ENCODE results near the gene FARSA.
"Not testable (repeated sequence)": the region's sequence is repeated elsewhere in the genome, so short reads cannot be mapped to it uniquely, and the experiment has no call there.

The FARSA gene

DNA sequence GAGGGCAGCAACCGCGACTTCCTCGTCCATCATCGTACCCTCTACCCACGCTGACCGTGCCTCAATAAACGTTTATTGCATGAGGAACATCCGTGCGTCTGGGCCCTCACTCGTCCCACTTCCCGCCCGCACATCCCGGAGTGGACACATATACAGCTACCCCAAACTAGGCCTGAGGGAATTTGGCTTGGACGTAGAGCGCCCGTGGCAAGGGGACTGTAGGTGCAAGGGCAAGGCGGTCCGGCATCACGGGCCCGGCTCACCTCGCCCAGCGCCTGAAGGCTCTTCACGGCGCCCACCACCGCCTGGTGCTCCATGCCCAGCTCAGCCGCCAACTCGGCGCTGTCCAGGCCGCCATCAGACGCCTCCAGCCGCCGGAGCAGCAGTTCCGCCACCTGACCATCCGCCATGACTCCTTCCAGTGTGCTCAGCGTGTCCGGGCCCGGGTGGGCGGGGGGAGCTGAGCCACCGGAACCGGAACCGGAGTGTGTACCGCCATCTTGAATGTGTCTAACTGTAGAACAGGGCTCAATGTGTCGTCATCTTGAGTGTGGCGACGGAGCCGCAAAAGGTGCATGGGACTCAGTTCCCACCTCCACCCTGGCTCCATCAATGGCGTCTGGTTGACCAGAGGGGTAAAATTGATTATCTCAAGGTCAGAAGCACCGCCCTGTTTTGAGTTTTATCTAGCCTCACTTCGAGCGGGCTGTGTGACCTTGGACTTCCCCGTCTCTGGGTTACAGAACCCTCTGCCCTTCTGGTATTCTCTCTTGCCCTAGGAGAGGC is at the start of gene FARSA:
FARSA (minus strand) TSS at position 425 of the 786 bp plus-strand sequence; CDS start at position 410, 15 bp downstream.
- peak within 1 kb of the TSS; percentile 79 for H3K9ac ChIP-seq (ENCODE audit: low read length)
- no peaks in the 10 kb centered on the region for H3K9me3 ChIP-seq (ENCODE audit: control insufficient read depth, low read length)
- H3K4me3 ChIP-seq (ENCODE audit: low read length), result peak within 1 kb of the TSS; percentile 98
- no peaks in the 10 kb centered on the region for H3K27me3 ChIP-seq (ENCODE audit: control insufficient read depth, insufficient read depth, low read length)
- H3K4me1 ChIP-seq (ENCODE audit: control insufficient read depth, insufficient read depth, low read length), result peaks cover 16% of the 10 kb centered on the region
- peaks cover 7% of the 10 kb centered on the region for H3K36me3 ChIP-seq (ENCODE audit: control insufficient read depth, insufficient read depth, low read length)

DNA sequence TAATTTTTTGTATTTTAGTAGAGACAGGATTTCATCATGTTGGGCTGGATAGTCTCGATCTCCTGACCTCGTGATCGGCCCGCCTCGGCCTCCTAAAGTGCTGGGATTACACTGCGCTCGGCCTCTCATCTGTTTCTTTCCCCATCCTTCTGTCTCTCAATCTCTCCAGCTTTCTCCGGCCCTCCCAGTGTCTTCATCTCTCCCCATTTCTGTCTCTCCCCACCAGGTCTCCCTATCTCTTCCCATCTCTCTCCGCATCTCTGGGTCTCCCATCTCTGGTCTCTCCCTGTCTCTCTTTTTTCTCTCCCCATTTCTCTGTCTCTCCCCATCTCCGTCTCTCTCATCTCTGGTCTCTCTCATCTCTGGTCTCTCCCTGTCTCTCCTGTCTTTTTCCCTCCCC is 49.6 kb upstream of the FARSA start:
- Histone ChIP-seq H3K4me3 (ENCODE audit: low read length) (no peak overlapping the region), H3K9ac (ENCODE audit: low read length) (peak overlapping the region; percentile 39)

DNA sequence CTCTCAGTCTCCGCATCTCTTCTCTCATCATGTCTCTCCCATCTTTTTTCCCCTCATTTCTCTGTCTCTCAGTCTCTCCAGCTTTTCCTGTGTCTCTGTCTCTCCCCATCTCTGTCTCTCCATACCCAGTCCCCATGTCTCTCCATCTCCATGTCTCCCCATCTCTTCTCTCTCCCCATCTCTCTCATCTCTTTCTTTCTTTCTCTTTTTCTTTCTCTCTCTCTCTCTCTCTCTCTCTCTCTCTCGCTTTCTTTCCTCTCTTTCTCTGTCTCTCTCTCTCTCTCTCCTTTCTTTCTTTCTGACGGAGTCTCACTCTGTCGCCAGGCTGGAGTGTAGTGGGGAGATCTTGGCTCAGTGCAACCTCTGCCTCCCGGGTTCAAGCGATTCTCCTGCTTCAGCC is 49.1 kb upstream of the FARSA start:
- Histone ChIP-seq H3K9ac (ENCODE audit: low read length) (no peak overlapping the region), H3K27me3 (ENCODE audit: control insufficient read depth, insufficient read depth, low read length) (peaks cover 11% of the 10 kb centered on the region), H3K9me3 (ENCODE audit: control insufficient read depth, low read length) (no peaks in the 10 kb centered on the region), H3K36me3 (ENCODE audit: control insufficient read depth, insufficient read depth, low read length) (no peaks in the 10 kb centered on the region), H3K4me3 (ENCODE audit: low read length) (no peak overlapping the region), H3K4me1 (ENCODE audit: control insufficient read depth, insufficient read depth, low read length) (peaks cover 34% of the 10 kb centered on the region)

More for the DNA sequence above, 49.6 kb upstream of the FARSA start:
- Histone ChIP-seq H3K9me3 (ENCODE audit: control insufficient read depth, low read length) (no peaks in the 10 kb centered on the region), H3K36me3 (ENCODE audit: control insufficient read depth, insufficient read depth, low read length) (no peaks in the 10 kb centered on the region), H3K27me3 (ENCODE audit: control insufficient read depth, insufficient read depth, low read length) (peaks cover 11% of the 10 kb centered on the region), H3K4me1 (ENCODE audit: control insufficient read depth, insufficient read depth, low read length) (peaks cover 34% of the 10 kb centered on the region)

DNA sequence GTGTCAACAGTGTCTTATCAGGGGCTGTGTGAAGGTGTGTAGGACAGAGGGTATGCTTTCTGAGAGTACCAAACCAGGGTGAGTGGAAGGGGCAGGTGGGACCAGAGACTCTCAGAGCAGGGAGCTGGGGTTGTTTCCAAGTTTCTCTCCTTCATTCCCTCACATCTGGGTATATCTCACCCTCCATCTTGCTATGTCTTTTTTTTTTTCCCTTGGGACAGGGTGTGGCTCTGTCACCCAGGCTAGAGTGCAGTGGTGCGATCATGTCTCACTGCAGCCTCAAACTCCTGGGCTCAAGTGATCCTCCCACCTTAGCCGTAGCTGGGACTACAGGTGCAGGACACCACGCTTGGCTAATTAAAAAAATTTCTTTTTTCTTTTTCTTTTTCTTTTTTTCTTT is 46.5 kb upstream of the FARSA start:
- Histone ChIP-seq H3K9me3 (ENCODE audit: control insufficient read depth, low read length) (no peaks in the 10 kb centered on the region), H3K4me3 (ENCODE audit: low read length) (no peak overlapping the region), H3K36me3 (ENCODE audit: control insufficient read depth, insufficient read depth, low read length) (no peaks in the 10 kb centered on the region), H3K27me3 (ENCODE audit: control insufficient read depth, insufficient read depth, low read length) (peaks cover 6% of the 10 kb centered on the region), H3K9ac (ENCODE audit: low read length) (no peak overlapping the region), H3K4me1 (ENCODE audit: control insufficient read depth, insufficient read depth, low read length) (peaks cover 22% of the 10 kb centered on the region)

DNA sequence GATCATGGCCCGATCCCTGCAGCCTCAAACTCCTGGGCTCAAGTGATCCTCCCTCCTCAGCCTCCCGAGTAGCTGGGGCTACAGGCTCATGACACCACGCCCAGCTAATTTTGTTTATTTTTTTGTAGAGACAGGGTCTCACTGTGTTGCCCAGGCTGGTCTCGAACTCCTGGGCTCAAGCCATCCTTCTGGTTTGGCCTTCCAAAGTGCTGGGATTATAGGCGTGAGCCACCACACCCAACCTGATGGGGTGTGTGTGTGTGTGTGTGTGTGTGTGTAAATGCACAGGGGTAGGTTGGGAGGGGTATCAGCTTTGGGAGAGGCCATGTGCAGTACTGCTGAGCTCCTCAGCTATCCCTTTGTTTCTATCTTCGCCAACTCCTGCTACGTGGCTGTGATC is 42.6 kb upstream of the FARSA start:
- H3K9ac ChIP-seq (ENCODE audit: low read length); H3K27me3 ChIP-seq (ENCODE audit: control insufficient read depth, insufficient read depth, low read length); H3K4me1 ChIP-seq (ENCODE audit: control insufficient read depth, insufficient read depth, low read length); H3K9me3 ChIP-seq (ENCODE audit: control insufficient read depth, low read length); H3K4me3 ChIP-seq (ENCODE audit: low read length); H3K36me3 ChIP-seq (ENCODE audit: control insufficient read depth, insufficient read depth, low read length): not testable (repeated sequence)

DNA sequence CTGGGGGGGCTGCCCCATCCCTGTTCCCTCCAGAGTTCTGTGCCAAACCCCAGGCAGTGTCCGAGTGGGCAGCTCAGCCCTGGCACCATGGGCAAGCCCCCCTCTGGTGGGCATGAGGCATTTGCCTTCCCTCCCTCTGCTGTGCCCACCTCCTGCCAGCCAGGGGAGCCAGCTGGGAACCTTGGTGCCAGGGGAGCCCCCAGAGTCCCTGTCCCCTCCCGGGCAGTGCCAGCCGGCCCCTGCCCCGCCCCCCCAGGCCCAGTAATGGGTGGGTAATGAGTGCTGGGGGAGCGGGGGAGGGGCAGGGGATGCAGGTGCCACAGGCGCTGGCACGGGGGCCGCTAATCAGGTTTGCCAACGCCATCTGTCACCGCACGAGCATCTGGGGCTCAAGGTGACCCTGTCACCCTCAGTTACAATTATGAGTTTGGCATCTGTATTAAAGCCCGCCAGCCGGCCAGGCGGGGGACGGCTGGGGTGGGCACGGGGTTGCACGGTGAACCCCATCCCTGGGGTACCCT is 41.8 kb upstream of the FARSA start:
- H3K27me3 ChIP-seq (ENCODE audit: control insufficient read depth, insufficient read depth, low read length), result no peaks in the 10 kb centered on the region
- H3K9me3 ChIP-seq (ENCODE audit: control insufficient read depth, low read length), result no peaks in the 10 kb centered on the region
- no peaks in the 10 kb centered on the region for H3K4me1 ChIP-seq (ENCODE audit: control insufficient read depth, insufficient read depth, low read length)
- H3K9ac ChIP-seq (ENCODE audit: low read length), result no peak overlapping the region
- no peak overlapping the region for H3K4me3 ChIP-seq (ENCODE audit: low read length)
- H3K36me3 ChIP-seq (ENCODE audit: control insufficient read depth, insufficient read depth, low read length), result no peaks in the 10 kb centered on the region

DNA sequence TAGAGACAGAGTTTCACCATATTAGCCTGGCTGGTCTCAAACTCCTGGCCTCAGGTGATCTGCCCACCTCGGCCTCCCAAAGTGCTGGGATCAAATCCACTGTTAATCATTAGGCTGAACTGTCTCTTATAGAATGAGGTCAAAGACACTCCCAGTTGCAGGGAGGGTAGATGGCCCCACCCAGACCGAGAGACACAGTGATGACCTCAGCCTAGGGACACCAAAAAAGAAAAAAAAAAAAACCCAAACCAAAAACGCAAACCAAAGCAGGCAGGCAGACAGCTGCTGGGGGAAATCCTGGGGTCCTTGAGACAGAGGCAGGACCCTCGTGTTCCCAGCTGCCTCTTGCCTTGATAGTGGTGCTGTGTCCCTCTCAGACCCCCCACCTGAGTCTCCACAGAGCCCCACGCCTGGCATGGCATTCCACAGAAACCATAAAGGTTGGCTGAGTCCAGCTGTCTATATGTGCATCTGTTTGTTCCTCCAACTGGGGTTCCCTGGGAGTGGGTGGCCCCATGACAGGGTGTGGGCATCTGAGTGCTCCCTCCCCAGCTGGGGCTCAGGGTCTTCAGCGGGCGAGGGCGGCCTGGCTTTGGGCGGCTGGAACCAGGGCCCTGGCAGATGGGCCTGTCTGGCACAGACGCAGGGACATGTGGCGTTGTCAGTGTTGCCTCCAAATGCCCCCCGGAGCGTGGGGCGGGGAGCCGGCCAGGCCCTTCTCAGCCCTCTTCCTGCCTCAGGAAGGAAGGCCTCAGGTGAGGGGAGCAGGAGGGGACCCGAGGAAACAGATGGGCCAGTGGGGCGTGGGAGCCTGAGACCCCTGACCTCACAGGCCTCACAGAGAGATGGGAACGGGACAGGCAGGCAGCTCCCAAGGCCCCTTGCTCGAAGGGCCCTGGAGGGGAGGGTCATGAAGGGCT is 41.0 kb upstream of the FARSA start:
- Histone ChIP-seq H3K9ac (ENCODE audit: low read length) (no peak overlapping the region), H3K4me1 (ENCODE audit: control insufficient read depth, insufficient read depth, low read length) (no peaks in the 10 kb centered on the region), H3K4me3 (ENCODE audit: low read length) (no peak overlapping the region), H3K9me3 (ENCODE audit: control insufficient read depth, low read length) (no peaks in the 10 kb centered on the region), H3K27me3 (ENCODE audit: control insufficient read depth, insufficient read depth, low read length) (no peaks in the 10 kb centered on the region), H3K36me3 (ENCODE audit: control insufficient read depth, insufficient read depth, low read length) (no peaks in the 10 kb centered on the region)

DNA sequence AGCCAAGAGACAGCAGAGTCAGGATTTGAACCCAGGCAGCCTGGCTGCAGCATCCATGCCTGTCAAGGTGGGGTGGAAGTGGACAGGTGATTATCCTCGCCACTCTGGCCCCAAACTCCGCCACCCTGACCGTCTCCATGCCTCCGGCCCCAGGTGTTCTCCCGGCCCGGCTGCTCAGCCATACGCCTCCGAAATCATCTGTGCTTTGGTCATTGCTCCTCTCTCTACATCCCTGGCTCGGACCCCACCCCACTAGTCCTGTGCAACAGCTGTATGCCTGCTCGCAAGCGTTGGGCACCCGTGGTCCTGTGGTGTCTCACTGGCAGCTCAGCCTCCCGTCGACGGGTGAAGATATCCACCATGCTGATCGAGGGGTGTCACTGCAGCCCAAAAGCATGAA is 39.7 kb upstream of the FARSA start:
- Histone ChIP-seq H3K4me3 (ENCODE audit: low read length) (no peak overlapping the region), H3K9me3 (ENCODE audit: control insufficient read depth, low read length) (no peaks in the 10 kb centered on the region), H3K36me3 (ENCODE audit: control insufficient read depth, insufficient read depth, low read length) (no peaks in the 10 kb centered on the region), H3K4me1 (ENCODE audit: control insufficient read depth, insufficient read depth, low read length) (no peaks in the 10 kb centered on the region), H3K27me3 (ENCODE audit: control insufficient read depth, insufficient read depth, low read length) (no peaks in the 10 kb centered on the region), H3K9ac (ENCODE audit: low read length) (no peak overlapping the region)

DNA sequence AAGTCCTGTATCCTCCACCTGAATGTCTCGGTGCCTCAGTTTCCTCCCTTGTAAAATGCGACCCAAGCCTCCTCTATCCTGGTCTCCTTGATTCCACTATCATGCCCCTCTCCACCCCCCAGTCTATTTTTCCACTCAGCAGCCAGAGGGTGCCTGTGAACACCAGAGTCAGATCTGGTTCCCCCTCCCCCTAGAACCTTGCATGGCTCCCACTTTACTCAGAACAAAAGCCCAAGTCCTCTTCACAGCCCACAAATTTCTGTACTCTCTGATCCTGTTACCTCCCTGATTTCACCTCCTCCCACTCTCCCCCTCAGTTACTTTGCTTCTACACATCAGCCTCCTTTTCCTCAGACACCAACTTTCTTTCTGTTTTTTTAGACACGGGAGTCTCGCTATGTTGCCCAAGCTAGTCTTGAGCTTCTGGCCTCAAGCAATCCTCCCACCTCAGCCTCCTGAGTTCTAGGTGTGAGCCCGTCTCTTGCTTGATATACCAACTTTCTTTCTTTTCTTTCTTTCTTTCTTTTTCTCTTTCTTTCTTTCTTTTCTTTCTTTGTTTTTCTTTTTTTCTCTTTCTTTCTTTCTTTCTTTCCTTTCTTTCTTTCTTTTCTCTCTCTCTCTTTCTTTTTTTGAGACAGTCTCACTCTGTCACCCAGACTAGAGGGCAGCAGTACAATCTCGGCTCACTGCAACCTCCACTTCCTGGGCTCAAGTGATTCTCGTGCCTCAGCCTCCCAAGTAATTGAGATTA is 36.7 kb upstream of the FARSA start:
- H3K4me1 ChIP-seq (ENCODE audit: control insufficient read depth, insufficient read depth, low read length), result no peaks in the 10 kb centered on the region
- H3K36me3 ChIP-seq (ENCODE audit: control insufficient read depth, insufficient read depth, low read length), result no peaks in the 10 kb centered on the region
- no peaks in the 10 kb centered on the region for H3K27me3 ChIP-seq (ENCODE audit: control insufficient read depth, insufficient read depth, low read length)
- H3K4me3 ChIP-seq (ENCODE audit: low read length), result no peak overlapping the region
- H3K9me3 ChIP-seq (ENCODE audit: control insufficient read depth, low read length), result no peaks in the 10 kb centered on the region
- H3K9ac ChIP-seq (ENCODE audit: low read length), result no peak overlapping the region

DNA sequence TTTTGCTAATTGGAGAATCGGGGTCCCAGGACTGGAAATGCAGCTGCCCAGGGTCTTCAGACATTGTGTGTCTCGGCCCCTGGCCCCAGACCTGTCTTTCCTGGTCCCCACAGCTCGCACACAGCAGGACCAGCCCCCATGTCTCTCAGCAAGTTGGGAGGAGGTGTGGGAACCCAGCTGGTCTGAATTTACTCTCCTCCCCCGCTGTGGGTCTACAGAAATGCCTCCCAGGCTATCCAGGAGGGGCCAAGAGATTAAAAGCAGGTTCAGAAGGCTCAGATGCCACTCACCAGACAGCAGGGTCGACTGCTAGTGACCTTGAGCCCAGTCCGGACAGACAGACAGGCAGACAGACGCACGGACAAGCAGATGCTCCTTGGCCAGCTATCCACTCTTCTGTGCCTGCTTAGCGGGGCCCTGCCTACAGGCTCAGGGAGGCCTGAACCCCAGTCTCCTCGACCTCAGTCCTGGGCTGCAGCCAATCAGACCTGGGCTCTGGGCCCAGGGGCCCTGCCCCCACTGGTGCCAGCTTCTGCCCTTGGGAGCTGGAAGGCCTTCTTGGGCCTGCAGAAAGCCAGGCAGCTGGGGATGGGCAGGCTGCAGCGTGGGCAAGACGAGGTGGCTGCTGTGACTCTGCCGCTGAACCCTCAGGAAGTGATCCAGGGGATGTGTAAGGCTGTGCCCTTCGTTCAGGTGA is 35.9 kb upstream of the FARSA start, which contains the start of gene DAND5:
DAND5 (plus strand) TSS at position 285 of the 697 bp plus-strand sequence; CDS start at position 370, 85 bp downstream.
- Histone ChIP-seq H3K27me3 (ENCODE audit: control insufficient read depth, insufficient read depth, low read length) (no peaks in the 10 kb centered on the region), H3K9ac (ENCODE audit: low read length) (no peak within 1 kb of the TSS), H3K4me1 (ENCODE audit: control insufficient read depth, insufficient read depth, low read length) (no peaks in the 10 kb centered on the region), H3K4me3 (ENCODE audit: low read length) (no peak within 1 kb of the TSS), H3K9me3 (ENCODE audit: control insufficient read depth, low read length) (no peaks in the 10 kb centered on the region), H3K36me3 (ENCODE audit: control insufficient read depth, insufficient read depth, low read length) (no peaks in the 10 kb centered on the region)

DNA sequence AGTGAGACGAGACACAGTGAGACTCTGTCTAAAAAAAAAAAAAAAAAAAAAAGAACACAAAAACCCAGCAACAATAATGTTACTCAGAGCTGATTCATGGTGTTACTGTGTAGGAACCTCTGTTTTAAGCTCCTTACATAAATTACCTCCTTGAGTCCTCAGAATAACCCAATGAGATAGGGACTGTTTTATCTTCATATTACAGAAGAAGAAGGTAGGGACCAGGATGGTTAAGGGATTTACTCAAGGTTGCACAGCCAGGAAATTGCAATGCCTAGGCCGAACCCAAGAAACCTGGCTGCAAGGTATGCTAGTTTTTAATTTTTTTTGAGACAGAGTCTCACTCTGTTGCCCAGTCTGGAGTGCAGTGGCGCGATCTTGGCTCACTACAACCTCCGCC is 34.4 kb upstream of the FARSA start:
- Histone ChIP-seq H3K36me3 (ENCODE audit: control insufficient read depth, insufficient read depth, low read length) (no peaks in the 10 kb centered on the region), H3K4me3 (ENCODE audit: low read length) (no peak overlapping the region), H3K9ac (ENCODE audit: low read length) (no peak overlapping the region), H3K27me3 (ENCODE audit: control insufficient read depth, insufficient read depth, low read length) (no peaks in the 10 kb centered on the region), H3K9me3 (ENCODE audit: control insufficient read depth, low read length) (no peaks in the 10 kb centered on the region), H3K4me1 (ENCODE audit: control insufficient read depth, insufficient read depth, low read length) (no peaks in the 10 kb centered on the region)

Measured in mucosa of stomach (tissue), 1 donor.